ENCODE data around the gene DERA.

The DERA gene

GRCh38 chr12:15982071-15982470 is 70.9 kb downstream of the DERA start:
- H3K27me3 ChIP-seq (ENCODE audit: insufficient read depth, low read length), result no peaks in the 10 kb centered on the region
- no peaks in the 10 kb centered on the region for H3F3A ChIP-seq (ENCODE audit: insufficient read depth, low read length)
- H3K9me3 ChIP-seq (ENCODE audit: low read length), result no peaks in the 10 kb centered on the region
- H3K4me3 ChIP-seq (ENCODE audit: low read depth, low read length, poor library complexity, severe bottlenecking), result no peak overlapping the region
- H3K36me3 ChIP-seq (ENCODE audit: insufficient read depth, low read length), result peaks cover 31% of the 10 kb centered on the region
- H3K9me2 ChIP-seq (ENCODE audit: low read depth, low read length), result no peaks in the 10 kb centered on the region
- no peak overlapping the region for H3K4me2 ChIP-seq (ENCODE audit: low read length)
- H2AFZ ChIP-seq (ENCODE audit: low read length), result no peak overlapping the region
- H3K4me1 ChIP-seq (ENCODE audit: insufficient read depth, low read length, severe bottlenecking), result peaks cover 7% of the 10 kb centered on the region
- H3K27ac ChIP-seq (ENCODE audit: low read depth, low read length, poor library complexity, severe bottlenecking), result no peak overlapping the region
- H3K79me2 ChIP-seq (ENCODE audit: insufficient read depth, low read length), result no peaks in the 10 kb centered on the region
- H4K20me1 ChIP-seq (ENCODE audit: insufficient read depth, low read length), result no peaks in the 10 kb centered on the region
- H3K9ac ChIP-seq (ENCODE audit: low read length), result no peak overlapping the region
- no peak for TF ChIP-seq CTCF (IDR thresholded peaks at IDR 0.05; ENCODE audit: low read length)

- no peaks in the 10 kb centered on the region for H4K20me1 ChIP-seq (ENCODE audit: insufficient read depth, low read length)
- H3K27me3 ChIP-seq (ENCODE audit: insufficient read depth, low read length), result no peaks in the 10 kb centered on the region
- no peak overlapping the region for H3K4me2 ChIP-seq (ENCODE audit: low read length)
- no peak overlapping the region for H3K4me3 ChIP-seq (ENCODE audit: low read depth, low read length, poor library complexity, severe bottlenecking)
- H3F3A ChIP-seq (ENCODE audit: insufficient read depth, low read length), result no peaks in the 10 kb centered on the region
- no peak overlapping the region for H3K27ac ChIP-seq (ENCODE audit: low read depth, low read length, poor library complexity, severe bottlenecking)
- H3K4me1 ChIP-seq (ENCODE audit: insufficient read depth, low read length, severe bottlenecking), result peaks cover 7% of the 10 kb centered on the region
- H2AFZ ChIP-seq (ENCODE audit: low read length), result no peak overlapping the region
- H3K36me3 ChIP-seq (ENCODE audit: insufficient read depth, low read length), result peaks cover 34% of the 10 kb centered on the region
- H3K9me3 ChIP-seq (ENCODE audit: low read length), result no peaks in the 10 kb centered on the region
- H3K79me2 ChIP-seq (ENCODE audit: insufficient read depth, low read length), result no peaks in the 10 kb centered on the region
- H3K9ac ChIP-seq (ENCODE audit: low read length), result no peak overlapping the region
- TF ChIP-seq EZH2 (IDR thresholded peaks at IDR 0.05; ENCODE audit: borderline replicate concordance, low read length) (no peak), CTCF (IDR thresholded peaks at IDR 0.05; ENCODE audit: low read length) (peak; percentile 47; the same call in 1 of the 2 replicates)
- no peaks in the 10 kb centered on the region for H3K9me2 ChIP-seq (ENCODE audit: low read depth, low read length)
Observed at GRCh38 chr12:15982471-15982870, 71.3 kb downstream of the DERA start.

GRCh38 chr12:15982921-15983320 is 71.8 kb downstream of the DERA start:
- Histone ChIP-seq H3K79me2 (ENCODE audit: insufficient read depth, low read length) (no peaks in the 10 kb centered on the region), H3K4me2 (ENCODE audit: low read length) (no peak overlapping the region), H3K9ac (ENCODE audit: low read length) (no peak overlapping the region), H2AFZ (ENCODE audit: low read length) (no peak overlapping the region), H3K36me3 (ENCODE audit: insufficient read depth, low read length) (peaks cover 38% of the 10 kb centered on the region), H4K20me1 (ENCODE audit: insufficient read depth, low read length) (no peaks in the 10 kb centered on the region), H3K9me3 (ENCODE audit: low read length) (no peaks in the 10 kb centered on the region), H3K9me2 (ENCODE audit: low read depth, low read length) (no peaks in the 10 kb centered on the region), H3F3A (ENCODE audit: insufficient read depth, low read length) (no peaks in the 10 kb centered on the region), H3K27me3 (ENCODE audit: insufficient read depth, low read length) (no peaks in the 10 kb centered on the region), H3K4me1 (ENCODE audit: insufficient read depth, low read length, severe bottlenecking) (peaks cover 7% of the 10 kb centered on the region), H3K27ac (ENCODE audit: low read depth, low read length, poor library complexity, severe bottlenecking) (no peak overlapping the region), H3K4me3 (ENCODE audit: low read depth, low read length, poor library complexity, severe bottlenecking) (no peak overlapping the region)
- TF ChIP-seq EZH2 (IDR thresholded peaks at IDR 0.05; ENCODE audit: borderline replicate concordance, low read length) (no peak), CTCF (IDR thresholded peaks at IDR 0.05; ENCODE audit: low read length) (no peak)

Data from OCI-LY1 (cell line).